GM23338 (cell line): ENCODE data around the gene JAZF1. TPM values are rescaled to one million over a fixed set of nuclear protein-coding genes. Genes with fewer than 3 reads are reported as not detected.

Experiments
- ATAC-seq: fragments of 200-7000 bp; cut with Tn5 transposase; 3 replicates; pipeline ENCODE4 v1.9.1; 2020
- DNase-seq: peaks from one replicate; pipeline ENCODE4 v3.0.0-alpha.2; 2015; ENCODE audit warnings: low spot score
- H2AFZ ChIP-seq: fragments of 200-600 bp; sonication (generic); 2 replicates; pipeline ENCODE4 v1.8.0; 2016; ENCODE audit warnings: antibody characterized with exemption, mild to moderate bottlenecking, moderate library complexity
- H3F3A ChIP-seq: fragments of 200-600 bp; sonication (generic); replicated peaks from 2 replicates; pipeline ENCODE4 v1.8.0; 2017; ENCODE audit warnings: antibody characterized with exemption, mixed run types, low read depth
- H3K27ac ChIP-seq: fragments of 200-600 bp; sonication (generic); 2 replicates; pipeline ENCODE4 v1.6.1; 2016; ENCODE audit warnings: low read depth
- H3K27me3 ChIP-seq: fragments of 200-600 bp; sonication (generic); 2 replicates; pipeline ENCODE4 v1.8.0; 2016; ENCODE audit warnings: mild to moderate bottlenecking, mixed run types, moderate library complexity; ENCODE audit not compliant: insufficient read depth
- H3K36me3 ChIP-seq: fragments of 200-600 bp; sonication (generic); 2 replicates; pipeline ENCODE4 v1.8.0; 2016; ENCODE audit warnings: mild to moderate bottlenecking; ENCODE audit not compliant: insufficient read depth
- H3K4me1 ChIP-seq: fragments of 200-600 bp; sonication (generic); 2 replicates; pipeline ENCODE4 v1.8.0; 2016; ENCODE audit warnings: mild to moderate bottlenecking, moderate library complexity; ENCODE audit not compliant: insufficient read depth
- H3K4me2 ChIP-seq: fragments of 200-600 bp; sonication (generic); 2 replicates; pipeline ENCODE4 v1.7.1; 2017; ENCODE audit warnings: mixed run types
- H3K4me3 ChIP-seq: fragments of 200-600 bp; sonication (generic); 2 replicates; pipeline ENCODE4 v1.6.1; 2016; ENCODE audit warnings: mixed run types
- H3K79me2 ChIP-seq: fragments of 200-600 bp; sonication (generic); replicated peaks from 2 replicates; pipeline ENCODE4 v1.8.0; 2017; ENCODE audit warnings: mild to moderate bottlenecking; ENCODE audit not compliant: insufficient read depth
- H3K9me2 ChIP-seq: fragments of 200-600 bp; sonication (generic); 2 replicates; pipeline ENCODE4 v1.8.0; 2017; ENCODE audit not compliant: insufficient read depth
- H4K20me1 ChIP-seq: fragments of 200-600 bp; sonication (generic); replicated peaks from 2 replicates; pipeline ENCODE4 v1.8.0; 2017; ENCODE audit warnings: mild to moderate bottlenecking; ENCODE audit not compliant: insufficient read depth
- H3K27ac Mint-ChIP-seq: 2 replicates; pipeline ENCODE4 v1.8.0; 2020; ENCODE audit warnings: inconsistent platforms, mild to moderate bottlenecking, moderate library complexity, mixed read lengths
- H3K27me3 Mint-ChIP-seq: 3 replicates; pipeline ENCODE4 v1.8.0; 2022; ENCODE audit warnings: low read depth, mild to moderate bottlenecking, moderate library complexity, mixed read lengths, inconsistent platforms; ENCODE audit not compliant: insufficient read depth, poor library complexity
- H3K36me3 Mint-ChIP-seq: 3 replicates; pipeline ENCODE4 v1.8.0; 2021; ENCODE audit warnings: low read depth, mild to moderate bottlenecking, inconsistent platforms, moderate library complexity, mixed read lengths
- H3K4me1 Mint-ChIP-seq: 3 replicates; pipeline ENCODE4 v1.8.0; 2020; ENCODE audit warnings: mild to moderate bottlenecking, inconsistent platforms, mixed read lengths
- H3K4me3 Mint-ChIP-seq: 3 replicates; pipeline ENCODE4 v1.8.0; 2021; ENCODE audit warnings: moderate library complexity, mild to moderate bottlenecking, inconsistent platforms, mixed read lengths
- H3K9me3 Mint-ChIP-seq: 3 replicates; pipeline ENCODE4 v1.8.0; 2020; ENCODE audit warnings: moderate library complexity, mild to moderate bottlenecking, inconsistent platforms, mixed read lengths
- CREB1 ChIP-seq: fragments of 250-450 bp; sonication (Bioruptor Pico); IDR thresholded peaks from 2 replicates; pipeline ENCODE4 v1.5.0; 2020; ENCODE audit warnings: low read depth, mild to moderate bottlenecking, moderate library complexity
- EZH2 ChIP-seq: fragments of 200-600 bp; sonication (generic); IDR thresholded peaks from one replicate; pipeline ENCODE4 v1.8.0; 2017; ENCODE audit warnings: antibody characterized with exemption, mild to moderate bottlenecking, low read depth; ENCODE audit not compliant: unreplicated experiment
- EZH2phosphoT487 ChIP-seq: fragments of 200-600 bp; sonication (generic); IDR thresholded peaks from one replicate; pipeline ENCODE4 v1.8.1; 2018; ENCODE audit warnings: antibody characterized with exemption; ENCODE audit not compliant: unreplicated experiment
- NANOG ChIP-seq: IDR thresholded peaks from 2 replicates; pipeline ENCODE4 v1.6.1; 2016; ENCODE audit warnings: antibody characterized with exemption, borderline replicate concordance
- POLR2AphosphoS5 ChIP-seq: IDR thresholded peaks from 2 replicates; pipeline ENCODE4 v1.6.1; 2016; ENCODE audit warnings: antibody characterized with exemption, low read depth
- STAT1 ChIP-seq: IDR thresholded peaks from one replicate; pipeline ENCODE4 v1.6.1; 2016; ENCODE audit warnings: antibody characterized with exemption; ENCODE audit not compliant: unreplicated experiment
- ZNF114 ChIP-seq: fragments of 250-450 bp; sonication (Bioruptor Pico); IDR thresholded peaks from 2 replicates; pipeline ENCODE4 v1.5.0; 2020; ENCODE audit warnings: mild to moderate bottlenecking, moderate library complexity
- polyA plus RNA-seq: library from polyadenylated mRNA; unstranded; fragments of >200 nt; fragmentation: Nextera tagmentation; extraction: Ambion mirVana; gene quantifications from 2 replicates; pipeline ENCODE4 v1.2.1, GENCODE V29; 2016
- total RNA-seq: library from RNA; depleted of rRNA; stranded (reverse); fragments of >200 nt; shearing (Covaris generic); gene quantifications from 2 replicates; pipeline ENCODE4 v1.2.3, GENCODE V29; 2014
- TF ChIP-seq, protein P1 (sequence below): IDR thresholded peaks from 2 replicates; pipeline ENCODE4 v1.6.1; 2016; ENCODE audit warnings: antibody characterized with exemption
- TF ChIP-seq, protein P2 (sequence below), 2 experiments: fragments of 200-600 bp in 1 of 2; sonication (generic) in 1 of 2; conservative IDR thresholded peaks; 2 replicates each; pipeline versions ENCODE4 v1.5.1 to v1.6.1; 2016 to 2017; ENCODE audit warnings: antibody characterized with exemption in 2 of 2, low read depth in 2 of 2, mild to moderate bottlenecking in 2 of 2, moderate library complexity in 1 of 2
- TF ChIP-seq, protein P3 (sequence below): fragments of 250-450 bp; sonication (Bioruptor Pico); IDR thresholded peaks from 2 replicates; pipeline ENCODE4 v1.5.0; 2020; ENCODE audit warnings: mild to moderate bottlenecking, moderate library complexity

The JAZF1 gene
- total and polyA plus RNA-seq, 2 experiments from 2014 or later, result 12.2 to 22.2 TPM

DNA sequence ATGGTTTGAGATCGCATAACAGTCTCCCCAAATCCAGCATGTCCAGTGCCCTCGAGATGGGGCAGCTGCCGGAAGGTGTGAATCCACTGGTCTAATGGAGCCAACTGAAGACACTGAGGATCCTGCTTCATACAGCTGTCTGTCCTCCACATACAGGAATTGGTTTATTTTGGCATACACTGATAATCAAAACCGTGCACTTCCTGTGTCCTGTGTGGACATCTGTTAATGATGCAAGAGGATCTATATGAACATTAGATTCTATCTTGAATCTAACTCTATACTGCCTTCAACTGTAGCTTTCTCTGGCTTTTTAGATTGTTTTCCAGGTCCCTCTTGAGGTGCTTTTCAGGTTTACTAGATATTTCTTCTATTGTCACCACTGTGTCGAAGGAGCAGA, 3.0 kb upstream of the JAZF1 start:
- Mint-ChIP-seq H3K9me3 (peaks cover 2% of the 10 kb centered on the region; the same call in 1 of the 3 replicates), H3K27ac (no peak overlapping the region), H3K4me1 (peaks cover 28% of the 10 kb centered on the region), H3K36me3 (peaks cover 3% of the 10 kb centered on the region; the same call in 1 of the 3 replicates), H3K4me3 (no peak overlapping the region), H3K27me3 (peaks cover 15% of the 10 kb centered on the region)
- Histone ChIP-seq H4K20me1 (no peaks in the 10 kb centered on the region), H3K27me3 (0 out of 2 replicates have a peak, but pooled peaks cover 3% of the 10 kb centered on the region), H3K27ac (no peak overlapping the region), H2AFZ (no peak overlapping the region), H3F3A (peaks cover 5% of the 10 kb centered on the region; the same call in 1 of the 2 replicates), H3K4me3 (no peak overlapping the region), H3K36me3 (no peaks in the 10 kb centered on the region), H3K4me1 (peaks cover 28% of the 10 kb centered on the region), H3K4me2 (no peak overlapping the region), H3K9me2 (no peaks in the 10 kb centered on the region), H3K79me2 (peaks cover 7% of the 10 kb centered on the region)
- no peak for TF ChIP-seq EZH2
- TF ChIP-seq POLR2AphosphoS5, result no peak
- no peak for TF ChIP-seq ZNF114 (CRISPR knock-in tag)
- TF ChIP-seq, protein P1, sequence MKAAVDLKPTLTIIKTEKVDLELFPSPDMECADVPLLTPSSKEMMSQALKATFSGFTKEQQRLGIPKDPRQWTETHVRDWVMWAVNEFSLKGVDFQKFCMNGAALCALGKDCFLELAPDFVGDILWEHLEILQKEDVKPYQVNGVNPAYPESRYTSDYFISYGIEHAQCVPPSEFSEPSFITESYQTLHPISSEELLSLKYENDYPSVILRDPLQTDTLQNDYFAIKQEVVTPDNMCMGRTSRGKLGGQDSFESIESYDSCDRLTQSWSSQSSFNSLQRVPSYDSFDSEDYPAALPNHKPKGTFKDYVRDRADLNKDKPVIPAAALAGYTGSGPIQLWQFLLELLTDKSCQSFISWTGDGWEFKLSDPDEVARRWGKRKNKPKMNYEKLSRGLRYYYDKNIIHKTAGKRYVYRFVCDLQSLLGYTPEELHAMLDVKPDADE, result no peak
- TF ChIP-seq CREB1 (CRISPR knock-in tag), result no peak
- TF ChIP-seq NANOG, result no peak
- no peak for TF ChIP-seq EZH2phosphoT487
- TF ChIP-seq, protein P2, sequence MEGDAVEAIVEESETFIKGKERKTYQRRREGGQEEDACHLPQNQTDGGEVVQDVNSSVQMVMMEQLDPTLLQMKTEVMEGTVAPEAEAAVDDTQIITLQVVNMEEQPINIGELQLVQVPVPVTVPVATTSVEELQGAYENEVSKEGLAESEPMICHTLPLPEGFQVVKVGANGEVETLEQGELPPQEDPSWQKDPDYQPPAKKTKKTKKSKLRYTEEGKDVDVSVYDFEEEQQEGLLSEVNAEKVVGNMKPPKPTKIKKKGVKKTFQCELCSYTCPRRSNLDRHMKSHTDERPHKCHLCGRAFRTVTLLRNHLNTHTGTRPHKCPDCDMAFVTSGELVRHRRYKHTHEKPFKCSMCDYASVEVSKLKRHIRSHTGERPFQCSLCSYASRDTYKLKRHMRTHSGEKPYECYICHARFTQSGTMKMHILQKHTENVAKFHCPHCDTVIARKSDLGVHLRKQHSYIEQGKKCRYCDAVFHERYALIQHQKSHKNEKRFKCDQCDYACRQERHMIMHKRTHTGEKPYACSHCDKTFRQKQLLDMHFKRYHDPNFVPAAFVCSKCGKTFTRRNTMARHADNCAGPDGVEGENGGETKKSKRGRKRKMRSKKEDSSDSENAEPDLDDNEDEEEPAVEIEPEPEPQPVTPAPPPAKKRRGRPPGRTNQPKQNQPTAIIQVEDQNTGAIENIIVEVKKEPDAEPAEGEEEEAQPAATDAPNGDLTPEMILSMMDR (conservative IDR thresholded peaks at IDR 0.05; ENCODE audit: low read depth in 2 of 2), result no peak
- TF ChIP-seq STAT1, result no peak
- no peak for ATAC-seq
- no peak for DNase-seq

DNA sequence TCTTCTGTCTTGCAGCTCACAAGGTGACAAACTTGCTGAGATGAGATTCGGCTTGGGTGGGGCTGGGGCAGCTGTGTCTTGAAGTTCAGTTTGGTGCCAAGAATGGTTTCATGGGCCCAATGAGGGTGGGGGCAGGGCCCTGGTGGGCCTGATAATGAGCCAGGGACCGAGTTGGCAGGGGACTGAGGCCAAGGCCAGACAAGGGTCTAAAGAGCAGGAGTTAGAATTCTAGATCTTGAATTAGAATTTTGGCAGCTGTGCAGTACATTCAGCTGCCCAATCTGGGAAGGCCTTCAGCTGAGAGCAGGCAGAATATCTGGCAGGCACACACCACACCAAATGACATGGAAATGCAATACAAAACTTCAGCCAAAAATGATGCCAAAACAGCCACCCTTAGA, 1.5 kb upstream of the JAZF1 start:
- Histone ChIP-seq H3K27me3 (0 out of 2 replicates have a peak, but pooled peaks cover 3% of the 10 kb centered on the region), H3K79me2 (peaks cover 22% of the 10 kb centered on the region), H3K4me1 (peaks cover 40% of the 10 kb centered on the region), H3K4me3 (no peak overlapping the region), H3K4me2 (peak overlapping the region; percentile 93; the same call in 1 of the 2 replicates), H3F3A (peaks cover 5% of the 10 kb centered on the region; the same call in 1 of the 2 replicates), H2AFZ (peak overlapping the region; percentile 48; the same call in 1 of the 2 replicates), H3K27ac (no peak overlapping the region), H4K20me1 (no peaks in the 10 kb centered on the region), H3K9me2 (no peaks in the 10 kb centered on the region), H3K36me3 (no peaks in the 10 kb centered on the region)
- peaks cover 25% of the 10 kb centered on the region for H3K4me1 Mint-ChIP-seq
- no peak overlapping the region; the same call in 2 of the 3 replicates for H3K4me3 Mint-ChIP-seq
- no peak for ATAC-seq
- peaks cover 2% of the 10 kb centered on the region; the same call in 1 of the 3 replicates for H3K9me3 Mint-ChIP-seq
- DNase-seq, result no peak
- peaks cover 3% of the 10 kb centered on the region; the same call in 1 of the 3 replicates for H3K36me3 Mint-ChIP-seq
- H3K27ac Mint-ChIP-seq, result no peak overlapping the region
- H3K27me3 Mint-ChIP-seq, result peaks cover 15% of the 10 kb centered on the region
- no peak for TF ChIP-seq STAT1
- TF ChIP-seq, protein P2 (conservative IDR thresholded peaks at IDR 0.05; ENCODE audit: low read depth in 2 of 2), result no peak
- TF ChIP-seq EZH2, result no peak
- TF ChIP-seq, protein P3, sequence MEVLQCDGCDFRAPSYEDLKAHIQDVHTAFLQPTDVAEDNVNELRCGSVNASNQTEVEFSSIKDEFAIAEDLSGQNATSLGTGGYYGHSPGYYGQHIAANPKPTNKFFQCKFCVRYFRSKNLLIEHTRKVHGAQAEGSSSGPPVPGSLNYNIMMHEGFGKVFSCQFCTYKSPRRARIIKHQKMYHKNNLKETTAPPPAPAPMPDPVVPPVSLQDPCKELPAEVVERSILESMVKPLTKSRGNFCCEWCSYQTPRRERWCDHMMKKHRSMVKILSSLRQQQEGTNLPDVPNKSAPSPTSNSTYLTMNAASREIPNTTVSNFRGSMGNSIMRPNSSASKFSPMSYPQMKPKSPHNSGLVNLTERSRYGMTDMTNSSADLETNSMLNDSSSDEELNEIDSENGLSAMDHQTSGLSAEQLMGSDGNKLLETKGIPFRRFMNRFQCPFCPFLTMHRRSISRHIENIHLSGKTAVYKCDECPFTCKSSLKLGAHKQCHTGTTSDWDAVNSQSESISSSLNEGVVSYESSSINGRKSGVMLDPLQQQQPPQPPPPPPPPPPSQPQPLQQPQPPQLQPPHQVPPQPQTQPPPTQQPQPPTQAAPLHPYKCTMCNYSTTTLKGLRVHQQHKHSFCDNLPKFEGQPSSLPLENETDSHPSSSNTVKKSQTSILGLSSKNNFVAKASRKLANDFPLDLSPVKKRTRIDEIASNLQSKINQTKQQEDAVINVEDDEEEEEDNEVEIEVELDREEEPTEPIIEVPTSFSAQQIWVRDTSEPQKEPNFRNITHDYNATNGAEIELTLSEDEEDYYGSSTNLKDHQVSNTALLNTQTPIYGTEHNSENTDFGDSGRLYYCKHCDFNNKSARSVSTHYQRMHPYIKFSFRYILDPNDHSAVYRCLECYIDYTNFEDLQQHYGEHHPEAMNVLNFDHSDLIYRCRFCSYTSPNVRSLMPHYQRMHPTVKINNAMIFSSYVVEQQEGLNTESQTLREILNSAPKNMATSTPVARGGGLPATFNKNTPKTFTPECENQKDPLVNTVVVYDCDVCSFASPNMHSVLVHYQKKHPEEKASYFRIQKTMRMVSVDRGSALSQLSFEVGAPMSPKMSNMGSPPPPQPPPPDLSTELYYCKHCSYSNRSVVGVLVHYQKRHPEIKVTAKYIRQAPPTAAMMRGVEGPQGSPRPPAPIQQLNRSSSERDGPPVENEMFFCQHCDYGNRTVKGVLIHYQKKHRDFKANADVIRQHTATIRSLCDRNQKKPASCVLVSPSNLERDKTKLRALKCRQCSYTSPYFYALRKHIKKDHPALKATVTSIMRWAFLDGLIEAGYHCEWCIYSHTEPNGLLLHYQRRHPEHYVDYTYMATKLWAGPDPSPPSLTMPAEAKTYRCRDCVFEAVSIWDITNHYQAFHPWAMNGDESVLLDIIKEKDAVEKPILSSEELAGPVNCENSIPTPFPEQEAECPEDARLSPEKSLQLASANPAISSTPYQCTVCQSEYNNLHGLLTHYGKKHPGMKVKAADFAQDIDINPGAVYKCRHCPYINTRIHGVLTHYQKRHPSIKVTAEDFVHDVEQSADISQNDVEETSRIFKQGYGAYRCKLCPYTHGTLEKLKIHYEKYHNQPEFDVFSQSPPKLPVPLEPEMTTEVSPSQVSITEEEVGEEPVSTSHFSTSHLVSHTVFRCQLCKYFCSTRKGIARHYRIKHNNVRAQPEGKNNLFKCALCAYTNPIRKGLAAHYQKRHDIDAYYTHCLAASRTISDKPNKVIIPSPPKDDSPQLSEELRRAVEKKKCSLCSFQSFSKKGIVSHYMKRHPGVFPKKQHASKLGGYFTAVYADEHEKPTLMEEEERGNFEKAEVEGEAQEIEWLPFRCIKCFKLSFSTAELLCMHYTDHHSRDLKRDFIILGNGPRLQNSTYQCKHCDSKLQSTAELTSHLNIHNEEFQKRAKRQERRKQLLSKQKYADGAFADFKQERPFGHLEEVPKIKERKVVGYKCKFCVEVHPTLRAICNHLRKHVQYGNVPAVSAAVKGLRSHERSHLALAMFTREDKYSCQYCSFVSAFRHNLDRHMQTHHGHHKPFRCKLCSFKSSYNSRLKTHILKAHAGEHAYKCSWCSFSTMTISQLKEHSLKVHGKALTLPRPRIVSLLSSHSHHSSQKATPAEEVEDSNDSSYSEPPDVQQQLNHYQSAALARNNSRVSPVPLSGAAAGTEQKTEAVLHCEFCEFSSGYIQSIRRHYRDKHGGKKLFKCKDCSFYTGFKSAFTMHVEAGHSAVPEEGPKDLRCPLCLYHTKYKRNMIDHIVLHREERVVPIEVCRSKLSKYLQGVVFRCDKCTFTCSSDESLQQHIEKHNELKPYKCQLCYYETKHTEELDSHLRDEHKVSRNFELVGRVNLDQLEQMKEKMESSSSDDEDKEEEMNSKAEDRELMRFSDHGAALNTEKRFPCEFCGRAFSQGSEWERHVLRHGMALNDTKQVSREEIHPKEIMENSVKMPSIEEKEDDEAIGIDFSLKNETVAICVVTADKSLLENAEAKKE (CRISPR knock-in tag), result no peak
